GM19238 (cell line): ENCODE data around the gene FLRT1.
"Not testable (repeated sequence)": the region's sequence is repeated elsewhere in the genome, so short reads cannot be mapped to it uniquely, and the experiment has no call there.

Experiments used
- DNase-seq: peaks from one replicate; pipeline ENCODE4 v3.0.0; 2011; ENCODE audit warnings: low spot score; ENCODE audit not compliant: insufficient read length

Gene FLRT1

DNA sequence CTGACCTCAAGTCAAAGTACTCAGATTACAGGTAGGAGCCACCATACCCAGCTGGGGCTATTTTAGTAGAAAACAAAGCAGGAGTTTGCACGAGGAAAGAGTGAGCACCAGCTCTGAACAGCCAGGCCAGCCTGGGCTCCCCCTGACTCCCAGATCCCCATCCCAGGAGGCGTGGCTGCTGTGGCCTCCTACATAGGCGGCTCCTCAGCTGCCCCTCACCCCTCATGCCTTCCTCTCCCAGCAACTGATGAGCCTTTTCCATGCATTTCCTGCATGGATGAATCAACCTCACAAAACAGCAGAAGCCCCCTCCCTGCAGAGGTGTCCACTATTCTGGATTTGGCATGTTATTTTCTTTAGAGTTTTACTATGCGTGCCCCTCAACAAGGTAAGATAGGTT is 10.5 kb upstream of the FLRT1 start:
- no peak for DNase-seq

DNA sequence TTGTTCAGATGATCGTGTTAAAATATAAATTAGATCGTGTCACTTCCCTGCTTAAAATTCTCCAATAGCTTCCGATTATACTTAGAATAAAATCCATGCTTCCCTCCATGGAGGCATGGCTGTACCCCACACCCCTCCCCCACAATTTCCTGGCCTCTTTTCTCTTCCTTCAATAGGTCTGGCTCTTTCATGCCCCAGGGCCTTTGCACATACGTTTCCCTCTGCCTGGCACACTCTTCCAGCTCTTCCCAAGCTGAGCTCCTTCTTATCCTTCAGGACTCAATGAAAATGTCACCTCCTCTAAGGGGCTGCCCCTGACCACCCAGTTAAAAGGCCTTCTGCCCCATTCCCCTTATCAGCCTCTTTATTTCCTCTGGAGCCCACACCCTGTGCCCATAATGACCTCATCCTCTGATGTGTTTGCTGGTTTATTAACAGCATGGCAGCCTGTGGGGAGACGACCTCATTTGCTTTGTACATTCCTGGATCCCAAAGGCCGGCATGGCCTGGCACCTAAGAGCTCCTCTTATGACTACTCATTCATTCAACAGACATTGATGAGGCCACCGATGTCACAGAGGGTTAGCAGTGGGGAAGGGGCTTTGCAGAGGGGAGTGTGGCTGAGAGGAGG is 9.0 kb upstream of the FLRT1 start:
- no peak for DNase-seq

DNA sequence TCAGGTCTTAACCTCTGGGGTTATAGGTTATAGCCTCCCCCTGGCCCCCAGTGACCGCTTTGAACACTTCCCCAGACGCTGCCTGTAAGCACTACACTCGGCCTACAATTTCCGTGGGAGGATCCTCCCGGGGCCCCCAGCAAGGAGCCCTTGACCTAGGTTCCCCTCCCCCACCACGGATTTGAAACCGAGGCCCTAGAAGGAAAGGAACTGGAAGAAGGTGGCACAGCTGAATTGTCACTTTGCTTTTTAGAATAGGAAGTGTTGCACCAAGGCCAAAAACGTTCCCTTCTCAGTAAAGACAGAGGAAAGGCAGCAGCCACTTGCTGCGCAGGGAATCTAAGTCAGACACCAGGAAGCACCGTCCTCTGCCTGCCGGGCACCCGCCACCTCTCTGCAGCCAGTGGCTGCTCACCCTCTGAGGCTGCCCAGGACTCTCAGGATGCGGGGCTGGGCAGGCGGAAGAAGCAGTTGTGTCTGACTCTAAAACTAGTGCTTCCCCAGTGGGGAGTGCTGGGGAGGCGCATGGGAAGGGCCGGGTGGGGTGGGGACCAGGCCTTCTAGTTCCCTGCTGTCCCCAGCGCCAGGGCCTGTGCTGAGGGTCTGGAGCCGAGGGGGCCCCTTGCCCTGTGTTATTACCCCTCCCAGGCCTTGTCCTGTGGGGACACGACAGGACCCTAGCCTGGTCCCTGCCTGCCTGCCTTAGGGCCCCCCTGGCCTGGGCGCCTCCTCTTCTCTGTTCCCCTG is 7.9 kb upstream of the FLRT1 start:
- no peak for DNase-seq

DNA sequence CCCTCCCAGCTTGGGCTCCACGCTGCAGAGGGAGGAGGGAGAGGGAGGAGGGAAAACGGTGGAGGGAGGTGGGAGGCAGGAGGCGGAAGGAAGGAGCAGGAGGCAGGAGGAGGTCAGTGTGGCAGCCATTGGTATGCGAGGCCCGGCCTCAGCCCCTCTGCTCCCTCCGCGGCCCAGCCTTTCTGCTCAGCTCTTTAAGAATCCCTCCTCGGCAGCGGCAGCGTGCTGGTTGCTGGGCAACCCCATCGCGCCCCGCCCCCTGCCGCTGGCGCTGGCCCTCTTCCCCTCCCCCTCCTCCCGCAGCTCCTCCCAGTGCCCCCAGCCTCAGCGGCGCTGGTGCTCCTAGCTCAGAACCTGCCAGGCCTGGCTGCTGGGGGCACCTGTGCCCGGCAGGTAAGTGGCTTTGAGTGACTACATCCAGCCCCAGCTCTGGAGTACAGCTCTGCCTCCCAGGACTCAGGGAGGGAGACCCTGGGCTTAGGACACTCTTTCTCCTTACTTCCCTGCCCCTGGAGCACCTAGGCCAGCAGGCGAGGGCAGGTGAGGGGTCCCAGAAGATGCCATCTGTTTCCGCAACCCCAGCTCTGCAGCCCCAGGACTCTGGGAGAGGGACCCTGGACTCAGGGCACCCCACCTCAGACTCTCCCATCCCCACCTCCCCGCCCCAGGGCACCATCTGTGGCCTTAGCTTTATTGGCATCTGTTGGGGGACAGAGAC is 7.2 kb upstream of the FLRT1 start:
- DNase-seq: no peak

DNA sequence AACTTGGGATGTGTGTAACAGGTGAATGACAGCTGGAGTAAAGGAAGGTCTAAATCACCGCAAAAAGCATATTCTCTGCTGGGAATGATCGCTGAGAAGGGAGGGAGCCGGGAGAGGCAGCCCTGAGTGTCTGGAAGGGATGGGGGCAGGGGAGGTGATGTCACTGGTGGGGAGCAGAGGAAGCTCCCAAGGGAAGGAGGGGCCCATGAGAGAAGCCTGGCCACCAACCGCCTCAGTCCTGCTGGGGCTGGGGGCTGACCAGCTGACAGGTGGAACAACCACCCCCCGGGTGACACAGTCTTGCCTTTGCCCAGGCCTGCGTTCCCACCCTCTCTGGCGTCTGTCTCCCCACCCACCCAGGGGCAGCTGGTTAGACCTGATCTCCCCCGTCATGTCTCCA is 6.0 kb upstream of the FLRT1 start:
- DNase-seq: no peak

DNA sequence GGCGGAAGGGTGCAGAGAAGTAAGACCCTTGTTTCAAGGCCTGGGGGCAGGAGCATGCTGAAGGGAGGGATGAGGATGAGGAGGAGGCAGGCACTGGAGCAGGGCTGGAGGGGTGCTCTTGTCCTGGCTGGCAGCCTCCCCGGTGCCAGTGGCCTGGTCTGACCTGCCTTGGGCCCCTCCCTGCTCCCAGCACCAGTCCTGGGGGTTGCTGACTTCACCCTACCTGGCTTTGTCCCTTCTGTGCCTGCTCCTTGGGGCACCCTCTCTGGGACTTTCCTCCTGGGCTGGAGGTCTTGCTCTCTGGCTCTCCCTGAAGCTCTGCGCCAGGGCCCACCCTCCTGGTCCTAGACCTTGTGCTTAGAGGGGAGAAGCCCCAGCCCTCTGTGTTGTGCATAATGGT is 4.7 kb upstream of the FLRT1 start:
- no peak for DNase-seq

DNA sequence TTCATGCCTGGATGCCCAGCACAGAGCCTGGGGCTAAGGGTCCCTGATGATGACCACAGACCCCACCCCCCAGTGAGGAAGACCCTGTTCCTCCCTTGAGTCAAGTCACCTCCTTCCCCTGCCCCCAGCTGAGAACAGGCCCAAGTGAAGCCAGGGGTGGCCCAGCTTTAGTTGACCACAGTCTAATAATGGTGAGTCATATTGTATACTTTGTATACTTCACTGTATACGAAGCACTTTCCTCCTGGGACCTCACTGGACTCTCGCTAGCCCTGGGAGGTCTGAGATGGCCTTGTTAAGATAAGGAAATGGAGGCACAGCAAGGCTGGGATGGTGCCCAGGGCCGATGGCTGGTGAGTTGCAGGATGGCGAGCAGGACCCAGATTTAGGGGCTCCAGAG is 3.7 kb upstream of the FLRT1 start:
- no peak for DNase-seq

DNA sequence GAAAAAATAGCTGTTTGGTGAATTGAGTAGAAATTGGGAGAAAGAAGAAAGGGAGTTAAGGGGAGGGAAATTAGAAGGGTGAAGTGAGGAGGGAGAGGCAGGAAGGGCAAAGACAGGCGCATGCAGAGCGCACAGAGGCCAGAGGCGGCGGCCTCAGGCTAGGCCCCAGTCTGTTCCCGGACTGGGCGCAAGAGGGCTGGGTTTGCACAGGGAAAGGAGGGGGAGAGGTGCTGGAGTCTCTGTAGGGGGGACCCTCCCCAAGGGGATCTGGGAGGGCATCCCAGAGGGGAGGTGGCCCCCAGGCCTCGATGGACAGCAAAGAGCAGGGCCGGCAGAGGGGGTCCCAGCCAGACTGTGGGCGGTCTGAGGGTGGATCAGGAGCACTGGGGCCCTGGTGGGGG is 1.3 kb upstream of the FLRT1 start:
- no peak for DNase-seq

DNA sequence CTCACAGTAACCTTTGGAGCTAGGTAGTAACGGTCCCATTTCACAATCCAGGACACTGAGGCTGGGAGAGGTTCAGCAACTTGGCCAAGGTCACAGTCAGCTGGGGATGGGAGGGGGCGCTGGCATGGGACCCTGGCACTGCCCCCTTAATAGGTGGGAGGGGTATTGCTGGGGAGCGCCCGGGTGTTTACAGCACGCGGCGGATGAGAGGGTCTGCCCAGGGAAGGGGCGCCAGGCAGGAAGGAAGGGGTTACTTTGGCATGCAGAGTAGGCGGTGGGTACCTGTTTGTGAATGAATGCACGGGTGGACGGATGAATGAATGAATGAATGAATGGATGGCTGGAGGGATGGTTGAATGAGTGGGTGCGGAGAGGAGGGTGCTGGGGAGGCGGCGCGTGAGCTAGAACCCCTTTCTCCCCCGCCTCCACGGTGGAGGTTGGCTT is 628 bp upstream of the FLRT1 start:
- DNase-seq: no peak

DNA sequence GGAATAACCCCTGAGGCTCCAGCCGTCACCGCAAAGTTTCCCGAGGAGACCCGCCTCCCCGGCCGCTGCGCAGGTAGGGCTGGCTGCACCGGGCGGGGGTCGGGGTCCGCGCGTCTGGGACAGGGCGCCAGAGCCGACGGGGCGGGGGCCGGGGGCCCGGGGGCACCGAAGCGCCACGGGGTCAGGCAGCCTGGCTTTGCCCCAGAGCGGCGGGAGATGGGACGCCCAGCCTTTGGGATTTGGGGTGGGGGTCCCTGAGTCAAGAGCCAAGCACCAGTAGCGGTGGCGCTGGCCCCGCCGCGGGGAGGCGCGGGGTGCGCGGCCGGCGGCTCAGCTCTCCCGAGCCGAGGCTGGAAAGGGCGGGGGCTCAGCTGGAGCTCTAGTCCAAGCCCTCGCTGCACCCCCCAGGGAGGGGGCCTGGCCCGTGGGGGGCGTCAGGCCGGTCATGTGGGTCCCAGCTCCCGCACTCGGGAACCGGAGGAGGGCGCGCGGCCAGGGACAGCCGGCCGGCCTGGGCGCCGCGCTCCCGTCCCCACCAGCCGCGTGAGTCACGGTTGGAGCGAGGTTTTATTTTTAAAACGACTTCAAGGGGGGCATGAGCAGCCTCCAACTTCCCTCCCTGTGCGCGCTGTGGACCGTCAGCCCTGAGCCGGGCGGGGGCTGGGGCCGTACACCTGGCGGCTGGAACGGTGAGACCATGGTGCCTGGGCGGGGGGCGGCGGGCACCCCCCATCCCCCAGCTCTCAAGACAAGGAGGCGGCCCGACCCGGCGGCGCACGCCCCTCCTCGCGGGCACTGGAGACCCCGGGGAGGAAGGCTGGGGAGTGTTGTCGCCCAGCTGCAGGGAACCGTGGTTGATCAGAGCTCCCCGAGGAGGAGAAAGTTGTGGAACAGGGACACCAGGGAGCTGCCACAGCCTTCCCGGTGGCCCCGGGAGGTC is 626 bp downstream of the FLRT1 start:
- no peak for DNase-seq

DNA sequence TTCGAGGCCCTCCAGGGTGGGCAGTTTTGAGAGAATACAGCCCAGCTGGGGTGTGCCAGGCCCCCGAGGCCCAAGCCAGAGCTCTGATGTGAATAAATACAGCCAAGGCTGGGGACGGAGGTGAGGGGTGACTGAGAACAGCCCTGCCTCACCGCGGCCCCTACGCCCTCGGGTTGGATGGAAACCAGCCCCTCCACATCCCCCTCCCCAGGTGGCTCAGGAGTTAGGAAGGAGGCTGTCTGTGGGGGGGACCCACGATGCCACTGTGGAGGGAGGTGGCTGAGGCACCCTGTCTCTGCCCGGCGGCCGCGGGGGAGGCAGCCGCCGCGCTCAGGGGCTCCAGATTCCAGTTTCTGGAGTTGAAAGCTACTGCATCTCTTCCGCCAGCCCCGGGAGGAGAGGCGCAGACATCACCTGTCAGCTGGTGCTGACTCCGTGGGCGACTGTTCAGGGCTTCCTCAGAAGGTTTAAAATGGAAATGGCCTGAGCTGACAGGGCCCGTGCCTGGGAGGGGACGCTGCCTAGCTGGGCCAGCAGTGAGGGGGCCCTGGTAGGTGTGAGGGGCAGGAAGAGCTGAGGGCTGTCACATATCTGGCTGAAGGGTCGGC is 1.4 kb downstream of the FLRT1 start:
- DNase-seq: no peak

DNA sequence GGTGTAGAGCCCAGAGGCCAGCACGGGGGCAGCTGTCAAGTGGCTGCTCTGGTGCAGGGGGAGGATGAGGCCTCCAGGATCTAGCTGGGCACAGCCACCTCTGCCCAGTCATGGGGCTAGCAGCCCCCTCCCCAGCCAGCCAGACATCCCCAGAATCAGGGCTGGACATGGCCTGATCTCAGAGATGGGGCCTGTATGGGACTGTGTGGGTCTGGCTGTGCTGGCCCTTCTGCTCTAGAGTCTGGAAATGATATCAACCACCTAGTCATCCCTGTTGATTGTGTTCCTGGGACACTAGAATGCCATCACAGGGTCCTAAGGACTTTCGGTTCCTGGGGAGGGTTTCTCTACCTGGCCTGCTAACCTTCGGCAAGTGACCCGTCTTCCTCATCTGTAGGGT is 2.8 kb downstream of the FLRT1 start:
- no peak for DNase-seq

DNA sequence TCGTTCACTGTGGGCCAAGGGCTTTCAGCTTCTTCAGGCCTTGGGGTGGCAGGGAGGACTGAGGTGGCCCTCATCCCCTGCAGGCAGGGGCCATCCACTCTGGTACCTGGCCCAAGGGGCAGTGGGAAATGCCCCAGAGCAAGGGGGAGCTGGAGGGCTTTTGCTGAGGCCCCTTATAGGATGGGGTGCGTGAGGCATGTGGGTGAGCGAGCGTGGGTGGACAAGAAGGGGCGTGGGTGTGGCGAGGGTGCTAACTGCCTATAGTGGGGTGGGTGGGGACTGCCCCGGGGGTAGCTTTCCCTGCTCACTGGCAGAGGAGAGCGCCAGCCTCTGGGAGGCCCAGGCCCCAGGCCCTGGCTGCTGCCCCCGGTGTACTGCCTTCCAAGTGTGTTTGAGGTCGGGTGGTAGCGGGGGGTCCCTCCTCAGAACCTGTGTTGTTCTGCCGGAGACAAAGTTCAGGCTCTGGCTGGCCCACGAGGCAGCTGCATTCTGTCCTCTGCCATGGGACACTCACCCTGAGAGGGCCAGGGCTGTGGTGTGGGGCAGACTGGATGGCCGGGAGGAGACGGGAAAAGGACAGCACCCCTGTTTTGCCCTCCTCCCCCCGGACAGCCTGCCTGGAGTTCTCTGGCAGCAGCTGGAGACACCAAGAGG is 3.4 kb downstream of the FLRT1 start:
- no peak for DNase-seq

DNA sequence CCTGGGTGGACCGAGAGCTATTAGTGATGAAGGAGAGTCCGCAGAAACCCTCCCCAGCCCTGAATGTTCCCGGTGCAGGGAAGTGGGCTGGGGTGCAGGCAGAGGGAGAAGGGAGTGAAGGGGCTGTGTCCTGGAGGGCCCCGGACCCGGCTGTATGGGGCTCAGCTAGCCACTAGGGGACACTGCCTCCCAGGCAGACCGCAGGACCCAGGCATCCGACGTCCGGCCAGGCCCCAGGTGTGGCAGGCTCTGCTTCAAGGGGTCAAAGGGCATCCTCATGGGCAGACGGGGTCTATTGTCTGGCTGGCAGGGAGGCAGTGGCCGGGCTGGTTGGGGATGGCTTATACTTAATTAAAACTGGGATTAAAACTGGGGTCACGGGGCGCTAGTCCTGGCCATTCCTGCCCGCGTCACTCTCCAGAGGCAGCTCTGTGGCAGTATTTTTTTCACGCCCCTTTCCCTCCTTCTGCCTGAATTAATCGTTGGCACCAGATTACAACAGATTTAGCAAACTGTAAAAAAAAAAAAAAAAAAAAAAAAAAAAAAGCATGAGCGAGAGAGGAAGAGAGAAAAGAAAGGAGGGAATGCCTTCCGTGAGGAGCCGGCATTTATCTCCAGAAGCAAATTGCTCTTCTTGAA is 5.1 kb downstream of the FLRT1 start:
- no peak for DNase-seq

DNA sequence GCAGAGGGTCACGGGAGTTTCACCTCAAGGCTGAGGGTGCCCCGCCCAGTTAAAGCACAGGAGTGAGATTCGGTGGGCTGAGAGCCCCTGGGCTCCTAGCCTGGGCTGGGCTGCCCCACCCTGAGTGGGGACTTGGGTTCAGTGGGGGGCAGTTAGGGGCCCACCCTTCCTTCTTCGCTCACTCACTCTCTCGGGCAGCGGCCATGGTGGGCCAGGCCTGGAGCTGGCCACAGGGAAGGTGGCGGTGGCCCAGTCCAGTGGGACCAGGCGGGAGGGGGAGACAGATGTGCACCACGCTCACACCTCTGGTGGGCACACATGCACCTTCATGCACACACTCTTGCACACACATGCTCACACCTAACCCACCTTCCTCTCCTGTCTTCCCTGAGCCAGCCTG is 6.1 kb downstream of the FLRT1 start:
- no peak for DNase-seq

DNA sequence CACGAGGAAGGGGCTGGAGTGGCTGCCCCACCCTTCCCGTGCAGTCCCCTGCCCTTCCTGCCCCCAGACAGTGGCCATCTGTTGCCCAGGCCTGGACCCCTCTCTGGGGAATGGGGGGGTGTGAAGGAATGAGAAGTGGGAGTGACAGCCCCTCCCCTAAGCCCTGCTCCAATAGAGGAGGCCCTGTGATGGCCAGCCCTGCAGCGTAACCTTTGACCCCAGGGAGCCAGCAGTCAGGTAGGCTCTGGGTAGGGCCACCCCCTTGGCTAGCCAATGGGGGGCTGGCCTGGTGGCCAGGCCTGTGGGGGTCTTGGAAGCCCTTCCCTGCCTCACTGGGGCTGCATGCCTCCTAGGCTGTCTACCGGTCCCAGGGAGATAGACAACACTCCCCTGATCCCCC is 6.6 kb downstream of the FLRT1 start:
- no peak for DNase-seq

DNA sequence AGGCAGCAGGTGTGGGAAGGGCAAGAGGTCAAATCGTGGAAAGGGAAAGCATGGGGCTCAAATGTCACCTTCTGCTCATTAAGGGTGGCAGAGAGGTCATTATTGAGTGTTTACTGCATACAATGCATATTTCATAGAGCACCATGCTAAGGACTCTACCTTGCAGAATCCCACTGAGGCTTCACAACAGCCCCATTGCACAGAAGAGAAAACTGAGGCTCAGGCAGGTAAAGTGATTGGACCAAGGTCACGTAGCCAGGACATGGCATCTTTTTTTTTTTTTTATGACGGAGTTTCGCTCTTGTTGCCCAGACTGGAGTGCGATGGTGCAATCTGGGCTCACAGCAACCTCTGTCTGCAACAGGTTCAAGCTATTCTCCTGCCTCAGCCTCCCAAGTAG is 7.8 kb downstream of the FLRT1 start:
- DNase-seq: no peak

DNA sequence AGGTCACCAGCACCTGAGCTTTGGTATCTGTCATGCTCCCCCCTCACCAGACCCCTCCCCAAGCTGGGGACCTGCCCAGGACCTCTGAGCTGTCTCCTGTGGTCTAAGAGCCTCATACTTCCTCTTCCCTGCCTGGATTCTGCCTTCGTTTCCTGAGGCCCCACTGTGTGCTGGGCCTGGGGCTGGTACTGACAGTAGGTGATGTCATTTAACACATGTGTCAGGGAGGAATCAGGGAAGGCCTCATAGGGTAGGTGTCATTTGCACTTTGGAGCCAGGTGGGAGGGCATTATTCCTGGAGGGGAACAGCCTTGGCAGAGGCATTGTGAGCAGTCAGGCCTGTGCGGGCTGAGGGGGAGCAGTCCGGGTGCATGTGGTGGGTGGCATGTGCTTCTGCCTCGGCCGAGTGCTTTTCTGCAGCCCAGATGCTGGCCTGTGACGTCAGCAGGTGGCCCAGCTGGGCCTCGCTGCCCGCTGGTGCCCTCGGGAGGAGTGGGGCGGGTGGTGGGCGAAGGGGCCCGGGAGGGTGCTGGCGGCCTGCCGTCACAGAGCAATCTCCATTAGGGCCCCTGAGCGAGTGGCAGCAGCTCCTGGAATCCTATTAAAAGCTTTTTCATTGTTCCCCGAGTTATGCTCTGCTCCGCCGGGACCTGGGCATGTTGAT is 9.1 kb downstream of the FLRT1 start:
- DNase-seq: no peak

DNA sequence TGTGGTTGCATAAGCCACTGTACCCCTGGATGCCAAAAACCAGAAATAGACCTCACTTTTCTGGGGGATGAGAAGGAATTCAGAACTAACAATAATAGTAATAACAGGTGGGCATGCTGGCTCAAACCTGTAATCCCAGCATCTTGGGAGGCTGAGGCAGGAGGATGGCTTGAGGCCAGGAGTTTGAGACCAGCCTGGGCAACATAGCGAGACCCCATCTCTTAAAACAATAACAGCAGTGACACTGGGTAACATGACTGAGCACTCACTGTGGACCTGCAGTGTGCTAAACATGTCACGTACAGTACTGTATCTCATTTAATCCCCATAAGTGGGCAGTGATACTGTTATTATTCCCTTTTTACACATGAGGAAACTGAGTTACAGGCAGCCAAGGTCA is 10.0 kb downstream of the FLRT1 start:
- DNase-seq: no peak

DNA sequence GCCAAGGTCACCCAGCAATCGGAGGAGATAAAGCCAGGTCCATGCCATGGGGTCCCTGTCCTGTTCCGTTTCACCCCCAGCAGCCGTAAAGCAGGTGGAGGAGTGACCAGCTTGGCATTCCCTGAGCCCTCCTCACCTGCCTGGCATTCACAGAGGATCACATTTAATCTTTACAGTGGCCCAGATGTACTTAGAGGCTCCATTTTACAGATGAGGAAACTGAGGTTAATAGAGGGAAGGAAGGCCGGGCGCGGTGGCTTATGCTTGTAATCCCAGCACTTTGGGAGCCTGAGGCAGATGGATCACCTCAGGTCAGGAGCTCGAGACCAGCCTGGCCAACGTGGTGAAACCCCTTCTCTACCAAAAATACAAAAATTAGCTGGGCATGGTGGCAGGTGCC is 11.6 kb downstream of the FLRT1 start:
- not testable (repeated sequence) for DNase-seq
